ACC112 (cell line): Measurements from ENCODE around the gene PAX9.
A peak's percentile ranks its signal among the peaks of the same experiment; 100 is the strongest.

Experiments used
- H2AFZ ChIP-seq: fragments of 200-600 bp; sonication (generic); one replicate; pipeline ENCODE4 v1.6.0; 2017; ENCODE audit warnings: antibody characterized with exemption, low read length; ENCODE audit not compliant: unreplicated experiment
- H3K27ac ChIP-seq: fragments of 200-600 bp; sonication (generic); 2 replicates; pipeline ENCODE4 v1.5.1; 2014; ENCODE audit warnings: low read depth, mild to moderate bottlenecking, antibody characterized with exemption, low read length, moderate library complexity
- H3K27me3 ChIP-seq: fragments of 200-600 bp; sonication (generic); 2 replicates; pipeline ENCODE4 v1.6.1; 2014; ENCODE audit warnings: mild to moderate bottlenecking, antibody characterized with exemption, low read length, moderate library complexity, mixed read lengths; ENCODE audit not compliant: insufficient read depth
- H3K36me3 ChIP-seq: fragments of 200-600 bp; sonication (generic); 2 replicates; pipeline ENCODE4 v1.6.1; 2016; ENCODE audit warnings: mild to moderate bottlenecking, antibody characterized with exemption, low read length, moderate library complexity, mixed read lengths; ENCODE audit not compliant: insufficient read depth
- H3K4me1 ChIP-seq: fragments of 200-600 bp; sonication (generic); one replicate; pipeline ENCODE4 v1.6.1; 2016; ENCODE audit warnings: low read length, mixed read lengths; ENCODE audit not compliant: insufficient read depth, unreplicated experiment, control insufficient read depth
- H3K4me3 ChIP-seq: fragments of 200-600 bp; sonication (generic); 2 replicates; pipeline ENCODE4 v1.5.1; 2014; ENCODE audit warnings: mild to moderate bottlenecking, low read depth, low read length
- H3K79me2 ChIP-seq: fragments of 200-600 bp; sonication (generic); one replicate; pipeline ENCODE4 v1.6.0; 2016; ENCODE audit warnings: low read length; ENCODE audit not compliant: control insufficient read depth, unreplicated experiment, insufficient read depth

The PAX9 gene

DNA sequence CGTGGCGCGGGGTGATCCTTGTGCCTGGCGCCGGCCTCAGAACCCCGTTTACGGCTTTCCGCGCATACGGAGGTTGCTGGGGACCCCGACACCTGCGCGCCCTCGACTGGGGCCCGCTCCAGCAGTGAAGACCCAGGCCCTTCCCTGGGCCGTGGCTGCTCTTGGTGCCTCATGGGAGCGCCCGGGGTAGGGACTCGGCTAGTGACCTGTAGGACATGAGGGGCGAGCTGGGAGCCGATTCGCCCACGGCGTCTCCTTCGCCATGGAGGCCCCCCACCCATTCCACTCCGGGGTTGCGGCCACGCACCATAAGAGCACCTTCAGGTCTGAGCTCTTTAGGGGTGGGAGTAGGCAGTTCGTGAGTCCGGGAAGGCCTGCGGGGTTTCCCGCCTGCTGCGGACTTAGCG, 14.2 kb upstream of the PAX9 start:
- peaks cover 3% of the 10 kb centered on the region for H3K4me1 ChIP-seq

DNA sequence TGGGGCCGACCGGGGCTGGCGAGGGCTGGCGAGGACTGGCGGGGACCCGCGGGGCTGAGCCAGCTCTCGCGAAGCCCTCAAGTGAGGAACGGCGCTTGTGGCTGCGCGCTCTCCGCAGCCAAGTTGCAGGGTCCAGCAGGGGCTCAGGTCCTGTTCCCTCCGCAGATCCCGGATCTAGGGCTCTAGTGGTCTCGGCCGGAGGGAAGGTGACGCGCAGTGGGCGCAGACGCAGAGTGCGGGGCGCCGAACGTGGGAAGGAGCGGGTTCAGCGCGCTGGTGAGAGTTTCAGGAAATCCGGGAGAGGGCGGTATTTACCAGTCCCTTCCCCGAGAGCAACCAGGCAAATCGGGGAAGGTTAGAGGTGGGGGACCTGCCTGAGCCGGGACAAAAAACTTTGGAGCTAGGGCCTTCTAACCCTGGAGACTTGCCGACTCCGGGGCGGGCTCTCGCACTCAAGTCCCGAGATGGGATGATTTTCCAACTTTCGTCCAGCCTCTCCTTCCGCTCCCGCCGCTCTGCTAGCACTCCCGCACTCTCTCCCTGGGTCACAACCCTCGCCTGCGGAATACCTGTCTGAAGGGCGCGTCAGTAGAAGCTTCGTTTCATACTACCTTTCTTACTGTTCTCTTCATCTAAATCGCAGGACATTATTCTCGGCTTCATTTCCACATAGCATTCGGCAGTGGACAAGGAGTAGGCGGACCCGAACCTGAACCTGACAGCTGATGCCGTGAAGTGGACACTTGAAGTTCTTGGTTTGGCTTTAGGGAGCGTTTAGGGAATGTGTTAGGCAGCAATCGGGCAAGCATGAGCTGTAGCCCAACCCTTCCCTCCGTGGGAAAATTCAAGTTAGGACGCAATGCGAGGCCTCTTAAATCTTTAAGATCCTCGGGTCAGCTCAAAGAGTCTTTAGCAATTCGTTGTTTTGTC, 13.6 kb upstream of the PAX9 start:
- peaks cover 3% of the 10 kb centered on the region for H3K4me1 ChIP-seq
- peak overlapping the region; percentile 88 for H3K4me3 ChIP-seq
- peaks cover 94% of the 10 kb centered on the region for H3K27me3 ChIP-seq
- no peaks in the 10 kb centered on the region for H3K36me3 ChIP-seq
- no peaks in the 10 kb centered on the region for H3K79me2 ChIP-seq
- peak overlapping the region; percentile 95 for H2AFZ ChIP-seq
- H3K27ac ChIP-seq, result no peak overlapping the region

More for the DNA sequence above, 14.2 kb upstream of the PAX9 start:
- H3K79me2 ChIP-seq, result no peaks in the 10 kb centered on the region
- H3K36me3 ChIP-seq, result no peaks in the 10 kb centered on the region
- no peak overlapping the region for H3K27ac ChIP-seq
- H2AFZ ChIP-seq, result peak overlapping the region; percentile 95
- peaks cover 93% of the 10 kb centered on the region for H3K27me3 ChIP-seq
- peak overlapping the region; percentile 88 for H3K4me3 ChIP-seq

DNA sequence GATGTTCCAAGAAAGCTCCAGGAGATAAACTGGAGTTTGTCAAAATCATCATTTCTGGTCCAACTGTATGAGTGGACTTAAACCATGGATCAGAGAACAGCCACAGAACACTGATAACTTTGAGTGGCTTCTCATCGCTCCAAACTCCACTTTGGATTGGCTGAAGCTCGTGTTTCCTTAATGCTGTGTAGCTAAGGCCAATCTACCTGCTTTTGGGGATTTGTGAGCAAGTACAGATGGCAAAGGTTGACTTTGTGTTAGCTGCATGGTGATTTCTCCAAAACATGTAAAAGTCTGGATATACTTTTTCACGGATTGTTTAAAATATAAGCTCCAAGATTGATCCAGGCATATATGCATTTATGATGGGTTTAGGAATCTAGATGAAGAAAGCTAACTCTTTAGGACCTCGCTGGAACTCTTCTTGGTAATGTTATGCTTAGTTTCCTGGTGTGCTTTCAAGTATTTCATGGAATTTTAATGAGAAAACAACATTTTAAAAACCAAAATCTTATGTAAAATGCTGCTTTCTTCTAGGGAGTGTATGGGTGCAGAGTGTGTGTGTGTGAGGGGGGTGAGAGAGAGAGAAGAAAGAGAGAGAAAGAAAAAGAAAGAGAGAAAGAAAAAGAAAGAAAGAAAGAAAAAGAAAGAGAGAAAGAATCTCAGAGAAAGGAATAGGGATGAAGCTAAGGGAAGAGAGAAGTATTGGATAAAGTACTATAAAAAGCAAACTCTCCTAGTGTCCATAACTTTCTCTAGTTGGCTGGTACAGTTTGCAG, 11.6 kb upstream of the PAX9 start:
- H3K79me2 ChIP-seq, result no peaks in the 10 kb centered on the region
- no peak overlapping the region for H2AFZ ChIP-seq
- peaks cover 3% of the 10 kb centered on the region for H3K4me1 ChIP-seq
- peaks cover 99% of the 10 kb centered on the region for H3K27me3 ChIP-seq
- no peaks in the 10 kb centered on the region for H3K36me3 ChIP-seq
- H3K27ac ChIP-seq, result no peak overlapping the region
- H3K4me3 ChIP-seq, result no peak overlapping the region

DNA sequence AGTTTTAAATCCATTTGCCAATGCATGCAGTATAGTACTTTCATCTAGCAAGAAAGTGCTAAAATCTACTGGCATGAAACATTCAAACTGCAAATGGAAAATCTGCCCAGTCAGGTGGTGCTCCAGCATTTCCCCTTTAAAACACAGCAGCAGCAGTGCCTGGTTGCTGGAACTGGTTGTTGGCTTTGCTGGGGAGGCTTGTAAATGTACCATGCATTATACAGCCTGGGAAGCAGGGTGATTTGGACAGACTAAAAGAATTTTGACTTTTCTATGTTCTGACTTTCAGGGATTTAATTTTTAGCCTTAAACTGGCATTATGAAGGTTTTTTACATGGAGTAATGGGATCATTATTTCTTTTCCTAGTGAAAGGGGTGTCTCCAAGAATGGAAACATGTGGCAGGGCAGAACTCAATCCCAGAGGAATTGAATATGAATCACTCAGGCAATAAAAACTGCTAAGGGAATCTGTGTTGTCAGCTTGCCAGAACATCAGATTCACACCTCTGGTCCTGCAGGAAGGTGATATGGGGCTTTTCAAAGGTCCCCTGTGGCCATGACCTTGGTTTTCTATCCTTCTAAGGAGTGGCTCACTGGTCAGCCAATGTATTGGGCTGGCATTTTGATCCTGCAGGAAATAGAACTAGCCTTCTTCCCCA, 9.0 kb upstream of the PAX9 start:
- Histone ChIP-seq H3K36me3 (no peaks in the 10 kb centered on the region), H3K4me1 (peaks cover 3% of the 10 kb centered on the region), H3K4me3 (no peak overlapping the region), H3K27me3 (peaks cover 99% of the 10 kb centered on the region), H2AFZ (no peak overlapping the region), H3K79me2 (no peaks in the 10 kb centered on the region), H3K27ac (no peak overlapping the region)

DNA sequence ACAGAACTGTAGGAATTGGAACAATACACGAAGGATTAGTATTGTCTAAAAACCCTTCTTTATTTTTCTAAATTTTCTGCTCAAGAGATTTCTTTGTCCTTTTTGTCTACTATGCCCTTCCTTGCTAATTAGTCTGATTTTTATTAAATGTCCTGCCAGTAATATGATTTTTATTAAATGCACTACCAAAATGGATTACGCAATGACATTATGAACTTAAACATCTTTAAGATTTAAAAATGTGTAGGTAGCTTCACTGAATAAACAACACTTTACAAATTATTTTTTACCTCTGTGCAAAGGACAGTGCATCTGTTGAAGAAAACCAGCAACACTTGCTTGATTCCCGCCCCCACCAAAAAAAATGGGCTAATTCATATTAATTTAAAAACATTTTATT, 8.2 kb upstream of the PAX9 start:
- Histone ChIP-seq H3K4me1 (peaks cover 1% of the 10 kb centered on the region), H3K27me3 (peaks cover 100% of the 10 kb centered on the region), H3K36me3 (no peaks in the 10 kb centered on the region), H3K4me3 (no peak overlapping the region), H2AFZ (no peak overlapping the region), H3K27ac (no peak overlapping the region), H3K79me2 (no peaks in the 10 kb centered on the region)

DNA sequence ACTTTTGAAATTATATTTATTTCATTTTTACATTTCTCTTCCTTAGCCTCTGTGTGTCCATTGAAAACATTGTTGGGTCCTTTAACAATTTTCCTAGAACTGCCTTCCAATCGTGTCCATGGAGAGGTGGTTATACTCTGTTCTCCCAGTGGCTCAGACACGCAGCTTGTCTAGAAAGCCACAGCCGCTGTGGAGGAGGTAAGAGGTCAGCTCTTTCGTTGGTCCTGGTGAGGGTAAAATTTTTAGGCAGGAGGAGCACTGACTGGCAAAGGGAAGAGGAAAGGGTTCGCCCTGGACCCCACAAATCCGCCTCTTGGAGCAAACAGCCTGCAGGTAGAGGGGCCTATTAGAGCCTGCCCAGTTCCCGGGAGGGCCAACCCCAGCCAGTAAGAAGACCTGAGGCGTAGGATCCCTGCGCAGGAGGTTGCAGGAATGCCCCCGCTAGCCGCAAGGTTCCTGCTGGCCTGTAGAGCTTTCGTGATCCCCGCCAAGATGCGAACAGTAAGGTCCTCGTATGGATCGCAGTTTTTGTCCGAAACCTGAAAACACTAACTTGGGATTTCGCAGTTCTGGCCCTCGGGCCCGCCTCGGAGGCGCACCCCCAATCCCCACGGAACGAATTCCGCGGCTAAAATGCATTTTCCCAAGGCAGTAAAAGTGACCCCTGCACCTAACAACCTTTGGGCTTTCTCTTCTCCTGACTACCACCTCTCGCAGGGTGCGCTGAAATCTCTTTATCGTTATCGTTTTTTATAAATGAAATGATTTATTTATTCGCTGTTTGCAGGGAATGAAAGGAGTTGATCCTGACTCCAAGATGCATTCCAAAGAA, 7.5 kb upstream of the PAX9 start:
- Histone ChIP-seq H3K27me3 (peaks cover 100% of the 10 kb centered on the region), H3K4me3 (no peak overlapping the region), H3K79me2 (no peaks in the 10 kb centered on the region), H3K4me1 (no peaks in the 10 kb centered on the region), H3K27ac (no peak overlapping the region), H3K36me3 (no peaks in the 10 kb centered on the region), H2AFZ (no peak overlapping the region)

DNA sequence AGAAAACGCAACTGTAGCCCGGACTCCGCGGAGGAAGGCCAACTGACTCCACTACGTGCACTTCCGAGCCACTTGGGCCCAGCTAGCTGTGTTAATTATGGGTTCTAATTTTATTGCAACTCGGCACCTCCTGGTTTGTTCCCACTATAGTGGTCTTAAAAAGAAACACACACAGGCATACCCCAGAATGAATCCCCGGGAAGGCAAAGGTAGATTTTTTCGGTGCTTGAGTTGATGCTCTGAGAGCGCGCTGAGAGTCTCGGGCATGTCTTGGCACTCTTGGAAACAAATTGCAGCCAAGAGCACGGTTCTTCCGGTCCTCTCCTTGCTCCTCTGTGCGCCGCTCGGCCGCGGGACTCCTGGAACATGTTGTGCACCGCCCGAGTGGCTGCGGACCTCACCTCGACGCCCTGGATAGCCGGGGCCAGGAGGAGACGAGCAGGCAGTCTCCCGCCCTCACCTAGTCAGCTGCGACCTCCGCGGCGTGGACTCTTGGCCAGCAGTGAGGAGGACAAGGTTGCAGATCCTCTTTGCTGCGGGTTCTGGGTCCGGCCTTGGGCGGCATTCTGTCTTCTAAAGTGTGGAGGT, 6.8 kb upstream of the PAX9 start:
- Histone ChIP-seq H3K79me2 (no peaks in the 10 kb centered on the region), H3K4me1 (no peaks in the 10 kb centered on the region), H3K4me3 (no peak overlapping the region), H3K36me3 (no peaks in the 10 kb centered on the region), H3K27me3 (peaks cover 100% of the 10 kb centered on the region), H3K27ac (no peak overlapping the region), H2AFZ (no peak overlapping the region)

DNA sequence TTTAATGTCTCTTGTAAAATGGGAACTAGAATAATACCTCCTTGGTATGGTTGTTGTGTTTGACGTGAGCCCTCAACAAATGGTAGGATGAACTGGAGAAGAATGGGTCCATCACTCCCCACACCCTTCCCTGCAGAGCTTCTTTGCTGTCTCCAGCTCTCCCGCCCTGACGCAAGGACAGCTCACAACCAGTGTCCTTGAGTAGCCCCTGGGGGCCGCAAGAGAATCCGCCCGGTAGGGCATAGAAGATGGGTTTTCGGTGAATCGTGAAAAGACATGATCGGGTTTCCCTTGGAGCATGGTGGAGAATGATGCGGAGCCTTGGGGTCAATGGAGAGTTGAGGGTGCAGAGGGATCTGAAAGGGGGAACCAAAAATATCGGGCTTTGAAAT, 6.1 kb upstream of the PAX9 start:
- H3K27me3 ChIP-seq, result peaks cover 100% of the 10 kb centered on the region
- H3K4me1 ChIP-seq, result no peaks in the 10 kb centered on the region
- H3K4me3 ChIP-seq, result no peak overlapping the region
- H3K79me2 ChIP-seq, result no peaks in the 10 kb centered on the region
- H2AFZ ChIP-seq, result no peak overlapping the region
- no peak overlapping the region for H3K27ac ChIP-seq
- H3K36me3 ChIP-seq, result no peaks in the 10 kb centered on the region

DNA sequence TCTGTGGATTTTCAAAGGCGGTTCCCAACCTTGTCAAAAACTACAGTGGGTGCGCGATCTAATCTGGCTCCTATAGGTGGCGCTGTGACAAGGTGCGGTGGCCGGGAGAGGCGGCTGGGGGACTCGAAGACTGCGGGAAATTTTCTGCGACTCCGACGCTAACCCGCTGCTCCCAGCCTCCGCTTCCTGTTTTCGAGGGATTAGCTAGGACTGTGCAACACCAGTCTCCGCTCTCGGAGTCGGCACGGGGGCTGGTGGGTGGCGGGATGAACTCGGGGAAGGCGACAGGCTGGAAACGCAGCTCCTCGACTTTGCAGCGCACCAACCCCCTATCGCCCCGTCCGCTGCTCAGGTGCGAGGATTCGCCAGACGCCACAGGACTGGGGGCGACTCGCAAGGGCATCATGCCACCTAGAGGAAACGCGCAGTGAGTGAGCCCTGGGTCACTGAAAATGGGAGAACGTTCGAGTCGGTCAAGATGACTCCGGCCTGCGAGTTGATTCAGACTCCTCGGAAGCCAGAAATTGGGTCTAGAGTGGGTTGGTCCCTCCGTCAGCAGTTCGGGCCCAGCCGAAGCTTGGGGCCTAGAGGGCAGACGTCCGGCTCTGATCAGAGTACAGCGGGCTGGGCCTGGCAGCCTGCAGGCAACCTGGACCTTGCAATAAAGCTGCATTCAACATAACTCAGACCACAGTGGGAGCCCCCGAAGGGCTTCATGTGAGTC, 5.5 kb upstream of the PAX9 start:
- H3K4me3 ChIP-seq, result no peak overlapping the region
- H3K27ac ChIP-seq, result no peak overlapping the region
- H3K79me2 ChIP-seq, result no peaks in the 10 kb centered on the region
- H2AFZ ChIP-seq, result no peak overlapping the region
- H3K27me3 ChIP-seq, result peaks cover 100% of the 10 kb centered on the region
- H3K4me1 ChIP-seq, result no peaks in the 10 kb centered on the region
- H3K36me3 ChIP-seq, result no peaks in the 10 kb centered on the region
